Lower leg skin (tissue), 3 donors: ENCODE data around the gene AKAP6.

Source experiments
- POLR2A ChIP-seq, 2 donors: fragments of 450-650 bp; IDR thresholded peaks; one replicate each; pipeline ENCODE4 v1.6.1; 2016 to 2017; ENCODE audit warnings: antibody characterized with exemption in 2 of 2, mild to moderate bottlenecking in 1 of 2, moderate library complexity in 1 of 2
- TF ChIP-seq, protein P1 (sequence below), 3 donors: fragments of 450-650 bp; IDR thresholded peaks; one replicate each; pipeline ENCODE4 v1.5.1; 2016; ENCODE audit warnings: antibody characterized with exemption in 3 of 3, mild to moderate bottlenecking in 3 of 3, moderate library complexity in 2 of 3

DNA sequence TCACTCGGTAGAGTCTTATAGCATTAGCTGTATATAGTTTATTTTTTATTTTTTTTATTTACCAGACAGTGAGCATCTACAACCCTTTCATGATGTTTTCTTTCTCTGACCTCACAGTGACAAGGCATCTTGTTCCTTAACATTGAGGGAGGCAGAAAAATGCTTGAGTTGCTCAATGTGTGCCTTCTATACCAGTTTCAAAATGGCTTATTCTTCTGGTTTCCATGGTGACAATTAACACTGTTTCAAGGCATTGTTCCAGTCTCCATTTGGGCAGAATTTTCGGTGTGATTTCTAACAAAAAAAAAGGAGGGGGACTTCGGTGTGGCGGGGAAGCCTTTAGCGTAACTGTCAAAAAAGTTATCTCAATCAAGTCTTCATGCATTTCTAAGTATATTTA is 399.9 kb downstream of the AKAP6 start:
- TF ChIP-seq, protein P1, sequence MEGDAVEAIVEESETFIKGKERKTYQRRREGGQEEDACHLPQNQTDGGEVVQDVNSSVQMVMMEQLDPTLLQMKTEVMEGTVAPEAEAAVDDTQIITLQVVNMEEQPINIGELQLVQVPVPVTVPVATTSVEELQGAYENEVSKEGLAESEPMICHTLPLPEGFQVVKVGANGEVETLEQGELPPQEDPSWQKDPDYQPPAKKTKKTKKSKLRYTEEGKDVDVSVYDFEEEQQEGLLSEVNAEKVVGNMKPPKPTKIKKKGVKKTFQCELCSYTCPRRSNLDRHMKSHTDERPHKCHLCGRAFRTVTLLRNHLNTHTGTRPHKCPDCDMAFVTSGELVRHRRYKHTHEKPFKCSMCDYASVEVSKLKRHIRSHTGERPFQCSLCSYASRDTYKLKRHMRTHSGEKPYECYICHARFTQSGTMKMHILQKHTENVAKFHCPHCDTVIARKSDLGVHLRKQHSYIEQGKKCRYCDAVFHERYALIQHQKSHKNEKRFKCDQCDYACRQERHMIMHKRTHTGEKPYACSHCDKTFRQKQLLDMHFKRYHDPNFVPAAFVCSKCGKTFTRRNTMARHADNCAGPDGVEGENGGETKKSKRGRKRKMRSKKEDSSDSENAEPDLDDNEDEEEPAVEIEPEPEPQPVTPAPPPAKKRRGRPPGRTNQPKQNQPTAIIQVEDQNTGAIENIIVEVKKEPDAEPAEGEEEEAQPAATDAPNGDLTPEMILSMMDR (IDR thresholded peaks at IDR 0.05): no peak
- no peak for TF ChIP-seq POLR2A (IDR thresholded peaks at IDR 0.05)
